Fibroblast of villous mesenchyme (primary cell): ENCODE data around the gene TMEM184C. TPM values are rescaled to one million over a fixed set of nuclear protein-coding genes. Genes with fewer than 3 reads are reported as not detected.

Experiments
- DNase-seq: peaks from one replicate; pipeline ENCODE4 v3.0.0-alpha.2; 2010; ENCODE audit warnings: low read depth
- H3K4me3 ChIP-seq: 2 replicates; pipeline ENCODE4 v1.5.1; 2011; ENCODE audit warnings: low read depth, mild to moderate bottlenecking, low read length
- total RNA-seq: library from RNA; depleted of rRNA; stranded (reverse); fragments of >200 nt; gene quantifications from 2 replicates; pipeline ENCODE4 v1.2.3, GENCODE V29; 2012
- TF ChIP-seq, protein P1 (sequence below): IDR thresholded peaks from 2 replicates; pipeline ENCODE4 v1.5.1; 2012; ENCODE audit warnings: low read depth, mild to moderate bottlenecking, low read length; ENCODE audit not compliant: insufficient read depth

The TMEM184C gene
- total RNA-seq, 1 donor: 44.9 TPM

GRCh38 chr4:147610686-147611085 lies 6.5 kb upstream of the TMEM184C start:
- H3K4me3 ChIP-seq: no peak overlapping the region
- DNase-seq: no peak
- TF ChIP-seq, protein P1, sequence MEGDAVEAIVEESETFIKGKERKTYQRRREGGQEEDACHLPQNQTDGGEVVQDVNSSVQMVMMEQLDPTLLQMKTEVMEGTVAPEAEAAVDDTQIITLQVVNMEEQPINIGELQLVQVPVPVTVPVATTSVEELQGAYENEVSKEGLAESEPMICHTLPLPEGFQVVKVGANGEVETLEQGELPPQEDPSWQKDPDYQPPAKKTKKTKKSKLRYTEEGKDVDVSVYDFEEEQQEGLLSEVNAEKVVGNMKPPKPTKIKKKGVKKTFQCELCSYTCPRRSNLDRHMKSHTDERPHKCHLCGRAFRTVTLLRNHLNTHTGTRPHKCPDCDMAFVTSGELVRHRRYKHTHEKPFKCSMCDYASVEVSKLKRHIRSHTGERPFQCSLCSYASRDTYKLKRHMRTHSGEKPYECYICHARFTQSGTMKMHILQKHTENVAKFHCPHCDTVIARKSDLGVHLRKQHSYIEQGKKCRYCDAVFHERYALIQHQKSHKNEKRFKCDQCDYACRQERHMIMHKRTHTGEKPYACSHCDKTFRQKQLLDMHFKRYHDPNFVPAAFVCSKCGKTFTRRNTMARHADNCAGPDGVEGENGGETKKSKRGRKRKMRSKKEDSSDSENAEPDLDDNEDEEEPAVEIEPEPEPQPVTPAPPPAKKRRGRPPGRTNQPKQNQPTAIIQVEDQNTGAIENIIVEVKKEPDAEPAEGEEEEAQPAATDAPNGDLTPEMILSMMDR: no peak

DNA sequence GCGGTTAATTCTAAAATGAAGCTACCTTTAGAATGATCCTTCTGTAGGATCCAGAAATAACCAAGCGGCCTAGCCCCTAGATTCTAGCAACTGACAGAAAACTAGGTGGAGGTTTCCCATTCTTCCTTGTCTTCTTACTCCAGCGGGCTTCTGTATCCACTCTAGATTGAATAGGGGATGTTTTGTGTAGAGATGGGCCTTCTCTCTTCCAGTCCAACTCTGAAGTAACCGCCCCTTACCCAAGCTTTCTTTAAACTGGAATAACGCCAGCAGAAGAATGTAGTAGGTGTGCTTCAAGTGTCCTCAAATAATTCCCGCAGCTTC lies 386 bp upstream of the TMEM184C start:
- peak overlapping the region; percentile 92 for H3K4me3 ChIP-seq
- TF ChIP-seq, protein P1: no peak
- DNase-seq: no peak

DNA sequence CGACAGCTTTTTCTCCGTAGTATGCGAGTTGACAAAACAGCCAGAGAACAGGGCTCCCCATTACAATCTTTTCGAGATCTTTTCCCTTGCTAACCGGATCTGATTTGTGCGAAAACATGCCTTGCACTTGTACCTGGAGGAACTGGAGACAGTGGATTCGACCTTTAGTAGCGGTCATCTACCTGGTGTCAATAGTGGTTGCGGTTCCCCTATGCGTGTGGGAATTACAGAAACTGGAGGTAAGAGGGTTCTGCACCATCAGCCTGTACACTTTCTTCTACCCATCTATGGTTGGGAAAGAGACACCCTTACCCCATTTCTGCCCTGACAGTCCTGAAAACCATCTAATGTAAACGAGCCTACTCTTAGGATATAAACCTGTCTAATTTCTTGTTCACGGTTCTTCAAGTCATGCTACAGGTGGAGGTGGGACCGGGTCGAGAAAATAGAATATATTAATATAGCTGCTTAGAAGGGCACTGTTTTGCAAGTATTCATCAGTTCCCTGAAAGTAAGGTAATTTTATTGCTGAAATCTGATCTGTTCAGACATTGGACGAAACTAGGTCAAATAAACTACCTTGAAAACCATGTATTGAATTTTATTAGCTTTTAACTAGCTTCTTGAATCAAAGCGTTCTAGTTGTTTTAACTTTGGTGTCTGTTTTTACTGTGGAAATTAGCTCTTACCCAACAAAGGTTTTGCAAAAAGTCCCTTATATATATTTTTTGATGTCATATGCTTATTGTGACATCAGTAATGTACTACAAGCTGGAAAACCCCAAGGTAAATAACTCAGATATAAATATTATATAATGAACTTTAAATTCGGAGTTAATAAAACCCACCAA lies 869 bp downstream of the TMEM184C start:
- peak overlapping the region; percentile 92 for H3K4me3 ChIP-seq
- DNase-seq: no peak
- TF ChIP-seq, protein P1: no peak

DNA sequence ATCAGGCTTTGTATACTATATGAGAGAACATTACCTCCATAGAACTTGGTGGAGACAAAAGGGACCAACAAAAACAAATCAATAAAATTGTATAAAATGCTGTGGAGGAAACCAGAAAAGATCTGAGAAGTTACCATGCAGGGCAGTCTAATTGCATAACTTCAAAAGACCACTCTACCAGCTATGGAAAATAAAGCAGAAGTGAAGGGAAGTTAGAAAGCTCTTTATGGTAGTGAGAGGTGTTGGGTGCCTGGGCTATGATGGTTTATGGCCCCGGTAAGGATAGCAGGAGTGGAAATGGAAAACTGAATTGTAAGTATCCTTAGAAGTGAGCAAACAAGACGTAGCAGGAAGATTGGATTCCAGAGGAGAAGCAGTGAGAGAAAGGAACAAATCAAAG lies 3.1 kb downstream of the TMEM184C start:
- H3K4me3 ChIP-seq: no peak overlapping the region
- no peak for DNase-seq
- TF ChIP-seq, protein P1: no peak

GRCh38 chr4:147625733-147626132 lies 8.5 kb downstream of the TMEM184C start:
- TF ChIP-seq, protein P1: no peak
- DNase-seq: no peak
- H3K4me3 ChIP-seq: no peak overlapping the region

DNA sequence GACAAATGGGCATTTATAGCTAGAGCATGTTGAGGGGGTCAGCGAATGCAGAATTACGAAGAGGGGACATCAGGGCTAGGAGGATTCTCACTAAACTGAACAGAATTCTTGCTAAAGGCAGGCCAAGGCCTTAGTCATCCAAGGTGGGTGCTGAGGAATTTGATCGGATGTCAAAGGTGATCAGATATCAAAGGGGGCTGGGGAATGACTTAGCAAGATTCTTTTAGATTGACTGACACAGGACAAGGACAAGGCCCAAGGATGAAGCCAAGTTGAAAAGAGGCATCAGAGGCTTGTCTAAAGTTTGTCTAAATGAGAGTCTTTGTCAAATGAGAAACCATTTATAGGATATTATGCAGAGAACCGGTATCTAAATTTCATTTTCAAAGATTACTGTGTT lies 9.7 kb downstream of the TMEM184C start:
- no peak overlapping the region for H3K4me3 ChIP-seq
- DNase-seq: no peak
- TF ChIP-seq, protein P1: no peak

DNA sequence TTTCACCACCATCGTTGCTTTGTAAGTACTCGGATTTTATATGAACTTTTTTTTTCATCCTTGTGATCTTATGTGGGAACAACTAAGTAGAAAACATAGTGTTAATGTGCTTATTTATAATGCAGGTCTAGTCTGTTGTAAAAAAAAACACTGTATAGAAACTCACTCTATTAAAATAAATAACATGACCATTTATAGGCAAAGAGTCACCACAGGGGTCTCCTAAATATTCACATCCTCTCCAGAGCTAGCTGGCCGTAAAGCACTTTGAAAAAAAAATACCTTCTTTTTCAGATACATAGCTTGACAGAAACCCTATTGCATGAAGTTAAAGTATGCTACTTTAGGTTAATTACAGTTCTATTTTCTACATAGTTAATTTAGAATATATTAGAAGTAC lies 11.2 kb downstream of the TMEM184C start:
- no peak overlapping the region for H3K4me3 ChIP-seq
- TF ChIP-seq, protein P1: no peak
- no peak for DNase-seq
